GM19395 (cell line): ENCODE results near the gene ICAM5.
"Not testable (repeated sequence)": the region's sequence is repeated elsewhere in the genome, so short reads cannot be mapped to it uniquely, and the experiment has no call there.

ENCODE experiments used
- ATAC-seq: cut with Tn5 transposase; IDR thresholded peaks from one replicate; pipeline ENCODE4 v1.9.1; 2021; ENCODE audit warnings: mild to moderate bottlenecking, moderate library complexity; ENCODE audit not compliant: unreplicated experiment

Gene ICAM5

GRCh38 chr19:10270180-10270615, 19.6 kb upstream of the ICAM5 start:
- ATAC-seq, result no peak

GRCh38 chr19:10270616-10271394, 18.9 kb upstream of the ICAM5 start, which contains the start of gene ICAM1:
Gene ICAM1, plus strand, starts transcription at chr19:10271120. Its CDS starts 40 bp downstream, at chr19:10271160.
- ATAC-seq, result no peak

GRCh38 chr19:10271543-10272086, 18.1 kb upstream of the ICAM5 start:
- no peak for ATAC-seq

GRCh38 chr19:10274589-10274988, 15.2 kb upstream of the ICAM5 start:
- ATAC-seq, result no peak

GRCh38 chr19:10277795-10278589, 11.8 kb upstream of the ICAM5 start:
- no peak for ATAC-seq

GRCh38 chr19:10278935-10279334, 10.8 kb upstream of the ICAM5 start:
- ATAC-seq, result no peak

GRCh38 chr19:10279737-10280442, 9.9 kb upstream of the ICAM5 start:
- no peak for ATAC-seq

- ATAC-seq, result not testable (repeated sequence)
Observed at GRCh38 chr19:10282043-10282442, 7.7 kb upstream of the ICAM5 start.

GRCh38 chr19:10283301-10284064, 6.3 kb upstream of the ICAM5 start:
- ATAC-seq, result no peak

- no peak for ATAC-seq
Observed at GRCh38 chr19:10284065-10284959, 5.4 kb upstream of the ICAM5 start.

- ATAC-seq, result no peak
Observed at GRCh38 chr19:10284960-10285278, 4.8 kb upstream of the ICAM5 start.

- ATAC-seq, result no peak
Observed at GRCh38 chr19:10285393-10285792, 4.4 kb upstream of the ICAM5 start.

- ATAC-seq, result no peak
Observed at GRCh38 chr19:10286803-10287737, 2.7 kb upstream of the ICAM5 start, which contains the start of gene ICAM4. Gene ICAM4, plus strand, starts transcription at chr19:10286955. Its CDS starts 58 bp downstream, at chr19:10287013.

GRCh38 chr19:10288662-10289166, 1.0 kb upstream of the ICAM5 start:
- no peak for ATAC-seq

GRCh38 chr19:10289167-10289835, 451 bp upstream of the ICAM5 start:
- no peak for ATAC-seq

GRCh38 chr19:10290357-10290875, 664 bp downstream of the ICAM5 start:
- ATAC-seq, result no peak

GRCh38 chr19:10290876-10291553, 1.3 kb downstream of the ICAM5 start:
- ATAC-seq, result no peak
